Body of pancreas (tissue), 4 donors: ENCODE measurements around the gene CCL11.

Source experiments
- POLR2A ChIP-seq, 3 donors: fragments of 450-650 bp; IDR thresholded peaks; one replicate each; pipeline ENCODE4 v1.6.1; 2016; ENCODE audit warnings: antibody characterized with exemption in 3 of 3, mild to moderate bottlenecking in 2 of 3
- TF ChIP-seq, protein P1 (sequence below), 7 experiments: fragments of 450-650 bp in 4 of 7; fragments of 200-600 bp in 3 of 7; sonication (generic) in 3 of 7; IDR thresholded peaks; one replicate each; pipeline ENCODE4 v1.5.1; 2016 to 2019; ENCODE audit warnings: antibody characterized with exemption in 7 of 7

DNA sequence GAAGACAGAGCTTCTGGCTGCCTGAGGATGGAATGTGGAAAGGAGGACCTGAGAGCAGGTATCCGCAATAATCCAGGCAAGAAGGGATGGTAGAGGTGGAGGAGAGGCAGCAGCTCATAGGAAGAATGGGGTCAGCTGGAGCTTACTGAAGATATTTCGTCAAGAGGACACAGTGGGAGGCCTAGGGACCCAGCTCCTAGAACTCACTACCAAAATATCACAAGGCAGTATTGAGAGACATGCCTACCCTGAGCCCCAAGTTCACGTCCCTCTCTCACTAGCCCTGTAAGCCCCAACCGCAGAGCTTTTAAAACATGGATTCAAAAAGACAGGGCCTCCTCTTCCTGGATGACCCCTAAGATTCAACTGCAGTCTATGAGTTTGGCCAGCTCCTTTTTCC lies 19.5 kb downstream of the CCL11 start:
- TF ChIP-seq, protein P1, sequence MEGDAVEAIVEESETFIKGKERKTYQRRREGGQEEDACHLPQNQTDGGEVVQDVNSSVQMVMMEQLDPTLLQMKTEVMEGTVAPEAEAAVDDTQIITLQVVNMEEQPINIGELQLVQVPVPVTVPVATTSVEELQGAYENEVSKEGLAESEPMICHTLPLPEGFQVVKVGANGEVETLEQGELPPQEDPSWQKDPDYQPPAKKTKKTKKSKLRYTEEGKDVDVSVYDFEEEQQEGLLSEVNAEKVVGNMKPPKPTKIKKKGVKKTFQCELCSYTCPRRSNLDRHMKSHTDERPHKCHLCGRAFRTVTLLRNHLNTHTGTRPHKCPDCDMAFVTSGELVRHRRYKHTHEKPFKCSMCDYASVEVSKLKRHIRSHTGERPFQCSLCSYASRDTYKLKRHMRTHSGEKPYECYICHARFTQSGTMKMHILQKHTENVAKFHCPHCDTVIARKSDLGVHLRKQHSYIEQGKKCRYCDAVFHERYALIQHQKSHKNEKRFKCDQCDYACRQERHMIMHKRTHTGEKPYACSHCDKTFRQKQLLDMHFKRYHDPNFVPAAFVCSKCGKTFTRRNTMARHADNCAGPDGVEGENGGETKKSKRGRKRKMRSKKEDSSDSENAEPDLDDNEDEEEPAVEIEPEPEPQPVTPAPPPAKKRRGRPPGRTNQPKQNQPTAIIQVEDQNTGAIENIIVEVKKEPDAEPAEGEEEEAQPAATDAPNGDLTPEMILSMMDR (IDR thresholded peaks at IDR 0.05), result no peak
- no peak for TF ChIP-seq POLR2A (IDR thresholded peaks at IDR 0.05)
